ENCODE measurements around the gene INF2. TPM values are rescaled to one million over a fixed set of nuclear protein-coding genes. Genes with fewer than 3 reads are reported as not detected.

Gene INF2
- total and polyA plus RNA-seq, 9 of the 15 experiments (the other 6 are each of a cell fraction or from before 2014, with no cell fraction given) = 0.56 to 31.3 (median 7.8) TPM

- in situ Hi-C loops (cut with MboI) = no loop called here
- H3K9me1 ChIP-seq (ENCODE audit: control insufficient read depth, insufficient read depth, low read length) = no peaks in the 10 kb centered on the region
- peaks cover 31% of the 10 kb centered on the region for H3K79me2 ChIP-seq (ENCODE audit: control insufficient read depth, insufficient read depth, low read length)
- WGBS (ENCODE audit: insufficient coverage, low coverage, missing lambda C conversion rate) = 51% methylated on average over 16 of the region's 24 CpGs
- H3K4me3 ChIP-seq = no peak overlapping the region
- no peak for FAIRE-seq
- CTCF ChIA-PET (ENCODE audit: low intra/inter-chr PET ratio) = no interaction called here
- H3K9me3 ChIP-seq (replicated peaks; ENCODE audit: control insufficient read depth, insufficient read depth, low read depth, low read length) = no peaks in the 10 kb centered on the region
- H4K20me1 ChIP-seq (replicated peaks; ENCODE audit: control insufficient read depth, insufficient read depth, low read length) = no peaks in the 10 kb centered on the region; the same call in 1 of the 2 replicates
- peak overlapping the region; percentile 20 to 41; a peak in 3 of 4 replicates for H3K9ac ChIP-seq (ENCODE audit: insufficient read depth in 1 of 2, low read depth in 2 of 2, low read length in 2 of 2)
- H3K36me3 ChIP-seq (ENCODE audit: control insufficient read depth, insufficient read depth, low read length) = peaks cover 18% of the 10 kb centered on the region; the same call in 2 of the 3 replicates
- ATAC-seq = no peak
- 0 out of 2 replicates have a peak, but pooled peaks have one; percentile 33 for TF ChIP-seq BCOR (IDR thresholded peaks at IDR 0.05)
- no peak for TF ChIP-seq PYGO2 (tag; IDR thresholded peaks at IDR 0.05)
- TF ChIP-seq NFIC (IDR thresholded peaks at IDR 0.05) = peak; percentile 48
- TF ChIP-seq MAZ (CRISPR knock-in tag; conservative IDR thresholded peaks at IDR 0.05 in 1 of 2, IDR thresholded peaks at IDR 0.05 in 1 of 2) = 0 out of 4 replicates have a peak, but pooled peaks of 1 of the 2 experiments have one; percentile 10
- no peak for TF ChIP-seq ZNF589 (CRISPR knock-in tag; IDR thresholded peaks at IDR 0.05; ENCODE audit: low read depth)
- TF ChIP-seq TBP (optimal IDR thresholded peaks at IDR 0.05; ENCODE audit: low read depth, low read length) = peak; percentile 4
- peak; percentile 29; the same call in 1 of the 2 replicates for TF ChIP-seq SP1 (CRISPR knock-in tag; IDR thresholded peaks at IDR 0.05)
- TF ChIP-seq FOS (IDR thresholded peaks at IDR 0.05; ENCODE audit: extremely low read depth, insufficient read length) = no peak
- peak; percentile 70 for TF ChIP-seq CEBPB (tag; IDR thresholded peaks at IDR 0.05)
- 0 out of 2 replicates have a peak overlapping the region, but pooled peaks have one; percentile 58 for H3K4me2 ChIP-seq (ENCODE audit: insufficient read depth, low read length)
- intact Hi-C loops (cut with micrococcal nuclease) = no loop called here
- peaks cover 5 to 67% of the 10 kb centered on the region in 2 experiments; a peak in 4 of 5 replicates for H3K4me1 ChIP-seq (replicated peaks in 1 of 2; ENCODE audit: control insufficient read depth in 2 of 2, insufficient read depth in 2 of 2, low read length in 2 of 2)
- no peaks in the 10 kb centered on the region for H3K27me3 ChIP-seq (ENCODE audit: control insufficient read depth in 2 of 2, insufficient read depth in 2 of 2, low read length in 2 of 2)
- POLR2A ChIA-PET = interaction anchor here (1.9 kb wide), 1 partner anchor 10 kb away, joined by 12 read pairs; no protein-coding TSS in a partner anchor
- BruUV-seq (replicated peaks) = no TSS peak
- peak overlapping the region; percentile 71 for H2AFZ ChIP-seq (ENCODE audit: low read depth, low read length)
- no peak for DNase-seq (ENCODE audit: extremely low read depth in 1 of 4, low spot score in 3 of 4)
- no peak overlapping the region for H3K27ac ChIP-seq (ENCODE audit: extremely low read depth, low read depth, low read length)
Observed at GRCh38 chr14:104688505-104689108, 811 bp upstream of the INF2 start.

Measured in K562 (cell line).